22Rv1 (cell line): ENCODE measurements around the gene PSORS1C2.

Source experiments
- H3K27ac ChIP-seq: fragments of 450-650 bp; 2 replicates; pipeline ENCODE4 v1.5.1; 2017
- CTCF ChIP-seq: fragments of 450-650 bp; IDR thresholded peaks from 2 replicates; pipeline ENCODE4 v1.5.1; 2017; ENCODE audit warnings: mild to moderate bottlenecking
- ZFX ChIP-seq: fragments of 450-650 bp; IDR thresholded peaks from 2 replicates; pipeline ENCODE4 v1.6.1; 2017; ENCODE audit warnings: antibody characterized with exemption, borderline replicate concordance

Gene PSORS1C2

GRCh38 chr6:31122791-31123706, 15.8 kb downstream of the PSORS1C2 start:
- H3K27ac ChIP-seq, result no peak overlapping the region
- TF ChIP-seq CTCF, result no peak
- TF ChIP-seq ZFX, result no peak

DNA sequence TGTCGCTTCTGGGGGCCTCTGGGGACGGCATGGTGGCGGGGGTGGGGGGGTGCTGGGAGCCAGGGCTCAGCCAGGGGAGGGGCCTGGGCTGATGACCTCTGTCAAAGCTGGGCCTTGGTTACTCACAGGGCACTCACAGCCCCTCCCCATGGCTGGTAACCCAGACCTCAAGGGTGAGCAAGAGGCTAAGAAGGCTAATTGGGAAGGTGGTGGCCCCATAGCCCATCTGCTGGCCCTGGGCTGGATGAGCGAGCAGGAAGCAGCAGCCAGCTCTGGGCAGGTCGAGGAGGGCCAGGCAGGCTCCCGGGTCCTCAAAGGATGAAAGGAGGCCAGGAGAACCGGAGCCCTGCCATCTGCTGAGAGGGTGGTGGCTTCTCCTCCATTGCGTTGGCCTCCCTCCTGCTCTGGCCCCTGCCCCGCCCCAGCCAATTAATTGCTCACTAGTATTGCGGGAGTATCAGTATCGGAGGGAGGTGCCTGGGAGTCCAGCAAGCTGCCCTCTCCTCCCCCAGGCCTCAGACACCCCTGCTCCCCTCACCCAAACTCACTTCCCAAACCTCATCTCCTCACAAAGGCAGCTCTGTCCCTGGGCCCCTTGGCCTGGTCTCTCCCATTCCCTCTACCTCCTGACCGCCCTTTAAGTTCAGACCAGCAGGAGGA, 17.6 kb downstream of the PSORS1C2 start:
- no peak overlapping the region for H3K27ac ChIP-seq
- TF ChIP-seq ZFX (no peak), CTCF (no peak)

DNA sequence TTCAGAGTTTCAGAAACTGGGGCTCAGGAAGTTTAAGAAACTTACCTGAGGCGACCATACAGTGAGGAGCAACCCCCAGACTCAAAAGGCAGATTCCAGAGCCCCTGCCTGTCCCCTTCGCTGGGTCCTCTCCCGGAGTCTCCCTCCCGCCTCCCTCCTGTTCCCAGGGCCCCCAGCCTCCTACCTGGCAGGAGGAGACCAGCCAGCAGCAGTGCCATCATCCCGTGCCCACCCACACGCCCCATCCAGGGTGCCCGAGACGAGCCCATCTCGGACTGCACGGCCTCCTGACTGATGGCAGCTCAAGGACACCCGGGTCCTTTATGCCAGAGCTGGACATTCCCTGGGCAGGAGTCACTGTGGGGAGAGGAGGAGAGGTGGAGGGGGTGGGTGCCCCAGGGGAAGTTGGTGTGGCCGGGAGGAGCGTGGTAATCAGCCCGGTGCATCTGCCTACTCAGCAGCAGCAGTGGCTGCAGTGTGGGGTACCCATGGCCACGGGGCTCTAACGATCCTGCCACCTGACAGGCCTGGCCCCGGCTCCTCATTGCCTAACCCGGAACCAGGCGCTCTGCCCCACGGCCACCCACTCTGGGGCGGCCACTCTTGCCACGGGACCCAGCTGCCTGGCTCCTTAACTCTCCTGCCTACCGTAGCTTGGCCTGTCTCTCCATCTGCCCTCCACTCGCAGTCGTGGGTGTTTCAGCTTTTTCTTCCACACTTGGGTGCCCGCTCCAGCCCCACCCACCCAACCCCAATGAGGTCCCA, 18.5 kb downstream of the PSORS1C2 start, which contains the start of gene CDSN:
Gene CDSN, minus strand, starts transcription at position 296 of the 765 bp plus-strand sequence. Its CDS starts 27 bp downstream, at position 269.
- H3K27ac ChIP-seq, result no peak within 1 kb of the TSS
- TF ChIP-seq ZFX (no peak), CTCF (no peak)

DNA sequence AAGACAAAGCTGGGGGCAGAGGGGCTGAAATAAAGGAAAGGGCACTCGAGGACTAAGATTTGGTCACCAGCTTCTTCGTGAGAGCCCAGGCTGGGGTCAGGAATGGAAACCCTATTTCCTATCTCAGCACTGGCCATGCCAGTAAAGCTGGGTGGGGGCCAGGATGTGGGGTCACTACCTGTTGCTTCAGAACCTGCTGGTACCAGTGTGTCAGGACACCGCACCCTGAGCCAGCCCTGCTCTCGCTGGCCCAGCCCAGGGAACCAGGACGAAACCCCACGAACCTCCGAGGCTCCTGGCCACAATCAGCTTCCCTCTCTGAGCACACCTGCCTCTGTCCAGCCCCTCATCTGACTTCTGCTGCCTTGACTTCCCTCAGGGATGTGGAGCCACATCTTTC, 20.7 kb downstream of the PSORS1C2 start:
- no peak for TF ChIP-seq CTCF
- TF ChIP-seq ZFX, result no peak
- no peak overlapping the region for H3K27ac ChIP-seq

DNA sequence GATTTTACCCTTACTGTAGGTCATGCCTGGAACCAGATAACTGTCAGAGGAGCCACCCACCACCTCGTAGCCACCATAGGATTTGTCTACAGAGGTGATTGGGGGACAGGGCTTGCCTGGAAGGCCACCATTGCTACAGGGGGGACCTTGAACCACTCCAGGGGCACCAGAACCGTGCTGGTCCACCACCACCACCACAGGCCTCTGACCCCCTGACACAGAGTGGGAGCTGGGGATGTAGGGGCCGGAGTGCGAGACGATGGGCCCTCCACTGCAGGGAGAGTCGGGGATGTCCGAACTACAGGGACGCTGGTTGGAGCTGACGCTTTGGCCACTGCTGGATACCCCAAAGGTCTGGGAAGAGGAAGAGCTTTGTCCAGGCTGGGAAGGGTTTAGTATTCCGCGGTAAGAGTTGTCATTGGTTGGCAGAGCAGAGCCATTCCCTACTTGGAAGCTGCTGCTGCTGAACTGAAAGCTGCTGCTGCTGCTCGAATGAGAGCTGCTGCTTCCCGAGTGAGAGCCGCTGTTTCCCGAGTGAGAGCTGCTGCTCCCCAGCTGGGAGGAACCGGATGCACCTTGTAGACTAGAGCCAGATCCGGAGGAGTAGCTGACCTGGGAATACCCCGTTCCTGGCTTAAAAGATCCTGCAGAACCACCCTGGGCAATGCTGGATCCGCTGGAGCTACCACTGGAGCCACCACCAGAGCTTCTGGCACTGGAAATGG, 22.0 kb downstream of the PSORS1C2 start:
- no peak for TF ChIP-seq CTCF
- TF ChIP-seq ZFX, result no peak
- no peak overlapping the region for H3K27ac ChIP-seq

- H3K27ac ChIP-seq, result no peak overlapping the region
- TF ChIP-seq ZFX (no peak), CTCF (no peak)
Observed at GRCh38 chr6:31115941-31116560, 22.8 kb downstream of the PSORS1C2 start.
